SK-N-SH (cell line): ENCODE measurements around the gene CLPX. TPM values are rescaled to one million over a fixed set of nuclear protein-coding genes. Genes with fewer than 3 reads are reported as not detected.

Experiments
- CTCF ChIA-PET: fragments of 300-600, 350-600 bp; formaldehyde crosslinking; extraction: SDS; loops from one replicate; lab custom pipeline; 2021; lab: Yijun Ruan, JAX
- POLR2A ChIA-PET: fragments of 350-600 bp; sonication (Branson Sonifier 250); formaldehyde crosslinking; extraction: SDS; loops from one replicate; lab custom pipeline; 2020; ENCODE audit warnings: antibody characterized with exemption, inconsistent platforms; lab: Yijun Ruan, JAX
- DNase-seq: peaks from one replicate; pipeline ENCODE4 v3.0.0; 2012
- H2AFZ ChIP-seq: fragments of 200-600 bp; sonication (generic); 2 replicates; pipeline ENCODE4 v1.8.1; 2016; ENCODE audit warnings: antibody characterized with exemption, mild to moderate bottlenecking, low read depth
- H3F3A ChIP-seq: fragments of 200-600 bp; sonication (generic); replicated peaks from 2 replicates; pipeline ENCODE3; 2016; ENCODE audit warnings: antibody characterized with exemption, mild to moderate bottlenecking; ENCODE audit not compliant: insufficient read depth
- H3K27ac ChIP-seq, 2 experiments: fragments of 200-500 bp in 1 of 2; fragments of 200-600 bp in 1 of 2; sonication (Bioruptor generic) in 1 of 2; sonication (generic), shearing (Covaris generic) in 1 of 2; 2 replicates each; pipeline versions ENCODE4 v1.5.1 to v1.6.1; 2014 to 2016; ENCODE audit warnings: low read depth in 2 of 2, inconsistent platforms in 1 of 2, low read length in 1 of 2, mild to moderate bottlenecking in 1 of 2, mixed read lengths in 1 of 2
- H3K27me3 ChIP-seq: fragments of 200-600 bp; sonication (generic), shearing (Covaris generic); 2 replicates; pipeline ENCODE4 v1.6.1; 2016; ENCODE audit warnings: mixed run types; ENCODE audit not compliant: insufficient read depth
- H3K36me3 ChIP-seq, 2 experiments: fragments of 200-500 bp in 1 of 2; fragments of 200-600 bp in 1 of 2; sonication (Bioruptor generic) in 1 of 2; sonication (generic) in 1 of 2; replicated peaks in 1 of 2; 2 replicates each; pipeline versions ENCODE3 to v1.5.1; 2014 to 2016; ENCODE audit warnings: low read length in 1 of 2, mild to moderate bottlenecking in 1 of 2; ENCODE audit not compliant: insufficient read depth in 2 of 2, control insufficient read depth in 1 of 2
- H3K4me1 ChIP-seq, 2 experiments: fragments of 200-500 bp in 1 of 2; fragments of 200-600 bp in 1 of 2; sonication (Bioruptor generic) in 1 of 2; sonication (generic), shearing (Covaris generic) in 1 of 2; 2 replicates each; pipeline versions ENCODE4 v1.5.1 to v1.6.1; 2014 to 2016; ENCODE audit warnings: low read depth in 1 of 2, low read length in 1 of 2, mixed run types in 1 of 2; ENCODE audit not compliant: insufficient read depth in 2 of 2, control insufficient read depth in 1 of 2
- H3K4me2 ChIP-seq: fragments of 200-600 bp; sonication (generic), shearing (Covaris generic); 2 replicates; pipeline ENCODE4 v1.6.1; 2017; ENCODE audit warnings: mixed run types
- H3K4me3 ChIP-seq, 2 experiments: fragments of 200-500 bp in 1 of 2; fragments of 200-600 bp in 1 of 2; sonication (Bioruptor generic) in 1 of 2; sonication (generic), shearing (Covaris generic) in 1 of 2; 2 replicates each; pipeline versions ENCODE4 v1.5.1 to v1.8.1; 2014 to 2016; ENCODE audit warnings: low read depth in 2 of 2, inconsistent platforms in 1 of 2, low read length in 1 of 2, mild to moderate bottlenecking in 1 of 2, mixed read lengths in 1 of 2, moderate library complexity in 1 of 2
- H3K79me2 ChIP-seq: fragments of 200-600 bp; sonication (generic); 2 replicates; pipeline ENCODE4 v1.8.1; 2017; ENCODE audit warnings: mild to moderate bottlenecking; ENCODE audit not compliant: insufficient read depth
- H3K9ac ChIP-seq: fragments of 200-600 bp; sonication (generic); 2 replicates; pipeline ENCODE4 v1.6.1; 2017; ENCODE audit warnings: mixed run types
- H3K9me2 ChIP-seq: fragments of 200-600 bp; sonication (generic); 2 replicates; pipeline ENCODE4 v1.6.1; 2017; ENCODE audit warnings: mixed run types
- H3K9me3 ChIP-seq: fragments of 200-600 bp; sonication (generic); 2 replicates; pipeline ENCODE4 v1.6.1; 2017; ENCODE audit warnings: mixed run types, mild to moderate bottlenecking, moderate library complexity
- H4K20me1 ChIP-seq: fragments of 200-600 bp; sonication (generic); 2 replicates; pipeline ENCODE4 v1.6.1; 2017; ENCODE audit warnings: mild to moderate bottlenecking, mixed run types; ENCODE audit not compliant: insufficient read depth
- CTCF ChIP-seq: fragments of 200-600 bp; sonication (generic); IDR thresholded peaks from 2 replicates; pipeline ENCODE4 v1.6.1; 2017; ENCODE audit warnings: antibody characterized with exemption, mild to moderate bottlenecking, moderate library complexity
- ELF1 ChIP-seq: IDR thresholded peaks from 2 replicates; pipeline ENCODE4 v1.4.0; 2012
- EP300 ChIP-seq, 2 experiments: IDR thresholded peaks; 2 replicates each; pipeline versions ENCODE4 v1.4.0 to v1.6.1; 2012; ENCODE audit warnings: borderline replicate concordance in 1 of 2, low read depth in 1 of 2, low read length in 1 of 2
- EZH2phosphoT487 ChIP-seq: fragments of 200-600 bp; sonication (generic); IDR thresholded peaks from 2 replicates; pipeline ENCODE4 v1.6.1; 2017; ENCODE audit warnings: low read depth, mixed run types, mild to moderate bottlenecking, antibody characterized with exemption, moderate library complexity, borderline replicate concordance
- IRF3 ChIP-seq: fragments of 150-350 bp; IDR thresholded peaks from 2 replicates; pipeline ENCODE4 v1.6.1; 2016; ENCODE audit warnings: mild to moderate bottlenecking, low read depth, low read length
- JUND ChIP-seq: IDR thresholded peaks from 2 replicates; pipeline ENCODE4 v1.4.0; 2012
- MEF2A ChIP-seq: IDR thresholded peaks from 2 replicates; pipeline ENCODE4 v1.4.0; 2012; ENCODE audit warnings: low read depth, borderline replicate concordance
- RCOR1 ChIP-seq: fragments of 150-350 bp; IDR thresholded peaks from 2 replicates; pipeline ENCODE4 v1.6.1; 2017; ENCODE audit warnings: antibody characterized with exemption, low read length
- SMC3 ChIP-seq: IDR thresholded peaks from 2 replicates; pipeline ENCODE4 v1.6.1; 2012; ENCODE audit warnings: low read depth, low read length, improper control_type of control experiment
- TAF1 ChIP-seq: IDR thresholded peaks from 2 replicates; pipeline ENCODE4 v1.6.1; 2012; ENCODE audit warnings: low read depth, mild to moderate bottlenecking, low read length, moderate library complexity, borderline replicate concordance
- TEAD4 ChIP-seq: IDR thresholded peaks from 2 replicates; pipeline ENCODE4 v1.4.0; 2012; ENCODE audit warnings: mild to moderate bottlenecking, borderline replicate concordance; ENCODE audit not compliant: insufficient read depth
- USF1 ChIP-seq: IDR thresholded peaks from 2 replicates; pipeline ENCODE4 v1.4.0; 2012; ENCODE audit warnings: low read depth, borderline replicate concordance
- YY1 ChIP-seq: IDR thresholded peaks from 2 replicates; pipeline ENCODE4 v1.4.0; 2012; ENCODE audit warnings: low read depth, mild to moderate bottlenecking
- WGBS: methylation state at CpG from one replicate; pipeline ENCODE4 v1.1.6; 2017; ENCODE audit warnings: low lambda C conversion rate; 5-methylcytosine and 5-hydroxymethylcytosine counted together
- polyA plus RNA-seq, 3 experiments: library from polyadenylated mRNA; depleted of rRNA; stranded (reverse); fragments of >200 nt; gene quantifications; 2 replicates each; pipeline ENCODE4 v1.2.3, GENCODE V29; 2012

Gene CLPX
- polyA plus RNA-seq, 1 of the 3 experiments (the other 2 are of a cell fraction), result 12.9 TPM

- Histone ChIP-seq H3F3A (no peaks in the 10 kb centered on the region), H3K27ac (no peak overlapping the region), H3K27me3 (no peaks in the 10 kb centered on the region), H3K9me3 (no peaks in the 10 kb centered on the region), H3K4me3 (no peak overlapping the region), H3K36me3 (no peaks in the 10 kb centered on the region), H4K20me1 (no peaks in the 10 kb centered on the region), H3K4me2 (no peak overlapping the region), H2AFZ (no peak overlapping the region), H3K4me1 (peaks cover 9 to 38% of the 10 kb centered on the region in 2 experiments; a peak in 2 of 4 replicates), H3K9ac (no peak overlapping the region), H3K9me2 (no peaks in the 10 kb centered on the region), H3K79me2 (no peaks in the 10 kb centered on the region)
- DNase-seq, result no peak
- 77% methylated on average over 15 of the region's 17 CpGs for WGBS
- ChIA-PET POLR2A (interaction anchor here (0.6 kb wide), 1 partner anchor 7 kb away, joined by 3 read pairs; no protein-coding TSS in a partner anchor), CTCF (interaction anchor here (0.9 to 1.2 kb wide), 4 partner anchors 14 to 175 kb away, joined by 3 to 5 read pairs (median 4); no protein-coding TSS in a partner anchor)
- no peak for TF ChIP-seq SMC3
- TF ChIP-seq CTCF, result no peak
- no peak for TF ChIP-seq RCOR1
- TF ChIP-seq TEAD4, result no peak
- TF ChIP-seq EZH2phosphoT487, result no peak
- TF ChIP-seq JUND, result no peak
- no peak for TF ChIP-seq EP300 (IDR thresholded peaks at IDR 0.05; ENCODE audit: borderline replicate concordance in 1 of 2, low read depth in 1 of 2, low read length in 1 of 2)
- no peak for TF ChIP-seq YY1
- TF ChIP-seq IRF3, result no peak
- no peak for TF ChIP-seq USF1
- no peak for TF ChIP-seq MEF2A
- TF ChIP-seq TAF1, result no peak
- no peak for TF ChIP-seq ELF1
Measured at GRCh38 chr15:65209701-65210643, 24.8 kb upstream of the CLPX start.
